ENCODE measurements around the gene GNA12.

GNA12 gene

GRCh38 chr7:2713370-2713769, 130.7 kb downstream of the GNA12 start:
- H3K27me3 ChIP-seq (ENCODE audit: insufficient read depth, low read length): no peaks in the 10 kb centered on the region
- H3K4me1 ChIP-seq (ENCODE audit: insufficient read depth, low read length): no peaks in the 10 kb centered on the region
- no peak overlapping the region for H3K9ac ChIP-seq (ENCODE audit: low read depth, low read length)
- no peak overlapping the region for H3K4me3 ChIP-seq (ENCODE audit: low read length)
- no peaks in the 10 kb centered on the region for H3K9me3 ChIP-seq (ENCODE audit: insufficient read depth, low read depth, low read length)
- peaks cover 14% of the 10 kb centered on the region for H3K36me3 ChIP-seq (ENCODE audit: insufficient read depth, low read length)
- WGBS: 84% methylated on average over 13 of the region's 13 CpGs
- H3K27ac ChIP-seq (ENCODE audit: low read depth, low read length): no peak overlapping the region

- peaks cover 8% of the 10 kb centered on the region for H3K36me3 ChIP-seq (ENCODE audit: insufficient read depth, low read length)
- no peak overlapping the region for H3K27ac ChIP-seq (ENCODE audit: low read depth, low read length)
- H3K9me3 ChIP-seq (ENCODE audit: insufficient read depth, low read depth, low read length): no peaks in the 10 kb centered on the region
- no peak overlapping the region for H3K9ac ChIP-seq (ENCODE audit: low read depth, low read length)
- no peak overlapping the region for H3K4me3 ChIP-seq (ENCODE audit: low read length)
- H3K27me3 ChIP-seq (ENCODE audit: insufficient read depth, low read length): no peaks in the 10 kb centered on the region
- H3K4me1 ChIP-seq (ENCODE audit: insufficient read depth, low read length): no peaks in the 10 kb centered on the region
- 93% methylated on average over 25 of the region's 25 CpGs for WGBS
Measured at GRCh38 chr7:2711895-2712675, 132.0 kb downstream of the GNA12 start.

GRCh38 chr7:2710901-2711551, 133.1 kb downstream of the GNA12 start:
- WGBS: 66% methylated on average over 4 of the region's 4 CpGs

GRCh38 chr7:2710286-2710655, 133.8 kb downstream of the GNA12 start:
- Histone ChIP-seq H3K4me3 (ENCODE audit: low read length) (no peak overlapping the region), H3K27ac (ENCODE audit: low read depth, low read length) (no peak overlapping the region), H3K36me3 (ENCODE audit: insufficient read depth, low read length) (no peaks in the 10 kb centered on the region; the same call in 1 of the 2 replicates), H3K9ac (ENCODE audit: low read depth, low read length) (no peak overlapping the region), H3K4me1 (ENCODE audit: insufficient read depth, low read length) (no peaks in the 10 kb centered on the region), H3K27me3 (ENCODE audit: insufficient read depth, low read length) (no peaks in the 10 kb centered on the region), H3K9me3 (ENCODE audit: insufficient read depth, low read depth, low read length) (no peaks in the 10 kb centered on the region)
- WGBS: 88% methylated on average over 11 of the region's 11 CpGs

More at GRCh38 chr7:2710901-2711551, 133.1 kb downstream of the GNA12 start:
- no peak overlapping the region for H3K9ac ChIP-seq (ENCODE audit: low read depth, low read length)
- no peak overlapping the region for H3K27ac ChIP-seq (ENCODE audit: low read depth, low read length)
- H3K4me3 ChIP-seq (ENCODE audit: low read length): no peak overlapping the region
- no peaks in the 10 kb centered on the region for H3K9me3 ChIP-seq (ENCODE audit: insufficient read depth, low read depth, low read length)
- no peaks in the 10 kb centered on the region for H3K27me3 ChIP-seq (ENCODE audit: insufficient read depth, low read length)
- peaks cover 5% of the 10 kb centered on the region for H3K36me3 ChIP-seq (ENCODE audit: insufficient read depth, low read length)
- no peaks in the 10 kb centered on the region for H3K4me1 ChIP-seq (ENCODE audit: insufficient read depth, low read length)

GRCh38 chr7:2709553-2710285, 134.4 kb downstream of the GNA12 start:
- H3K4me3 ChIP-seq (ENCODE audit: low read length): no peak overlapping the region
- WGBS: 37% methylated on average over 35 of the region's 35 CpGs

GRCh38 chr7:2708547-2709310, 135.4 kb downstream of the GNA12 start:
- Histone ChIP-seq H3K9ac (ENCODE audit: low read depth, low read length) (no peak overlapping the region), H3K27me3 (ENCODE audit: insufficient read depth, low read length) (no peaks in the 10 kb centered on the region), H3K4me1 (ENCODE audit: insufficient read depth, low read length) (no peaks in the 10 kb centered on the region), H3K36me3 (ENCODE audit: insufficient read depth, low read length) (no peaks in the 10 kb centered on the region), H3K9me3 (ENCODE audit: insufficient read depth, low read depth, low read length) (no peaks in the 10 kb centered on the region), H3K4me3 (ENCODE audit: low read length) (no peak overlapping the region), H3K27ac (ENCODE audit: low read depth, low read length) (no peak overlapping the region)
- WGBS: 96% methylated on average over 20 of the region's 20 CpGs

More at GRCh38 chr7:2709553-2710285, 134.4 kb downstream of the GNA12 start:
- Histone ChIP-seq H3K4me1 (ENCODE audit: insufficient read depth, low read length) (no peaks in the 10 kb centered on the region), H3K27me3 (ENCODE audit: insufficient read depth, low read length) (no peaks in the 10 kb centered on the region), H3K27ac (ENCODE audit: low read depth, low read length) (no peak overlapping the region), H3K36me3 (ENCODE audit: insufficient read depth, low read length) (no peaks in the 10 kb centered on the region), H3K9me3 (ENCODE audit: insufficient read depth, low read depth, low read length) (no peaks in the 10 kb centered on the region), H3K9ac (ENCODE audit: low read depth, low read length) (no peak overlapping the region)

GRCh38 chr7:2708041-2708440, 136.1 kb downstream of the GNA12 start:
- H3K36me3 ChIP-seq (ENCODE audit: insufficient read depth, low read length): no peaks in the 10 kb centered on the region
- H3K27me3 ChIP-seq (ENCODE audit: insufficient read depth, low read length): no peaks in the 10 kb centered on the region
- H3K4me1 ChIP-seq (ENCODE audit: insufficient read depth, low read length): no peaks in the 10 kb centered on the region
- no peak overlapping the region for H3K9ac ChIP-seq (ENCODE audit: low read depth, low read length)
- H3K27ac ChIP-seq (ENCODE audit: low read depth, low read length): no peak overlapping the region
- WGBS: 93% methylated on average over 10 of the region's 10 CpGs
- no peak overlapping the region for H3K4me3 ChIP-seq (ENCODE audit: low read length)
- no peaks in the 10 kb centered on the region for H3K9me3 ChIP-seq (ENCODE audit: insufficient read depth, low read depth, low read length)

GRCh38 chr7:2707481-2707880, 136.6 kb downstream of the GNA12 start:
- Histone ChIP-seq H3K9me3 (ENCODE audit: insufficient read depth, low read depth, low read length) (no peaks in the 10 kb centered on the region), H3K27ac (ENCODE audit: low read depth, low read length) (no peak overlapping the region), H3K27me3 (ENCODE audit: insufficient read depth, low read length) (no peaks in the 10 kb centered on the region), H3K4me1 (ENCODE audit: insufficient read depth, low read length) (no peaks in the 10 kb centered on the region), H3K4me3 (ENCODE audit: low read length) (no peak overlapping the region), H3K9ac (ENCODE audit: low read depth, low read length) (no peak overlapping the region), H3K36me3 (ENCODE audit: insufficient read depth, low read length) (no peaks in the 10 kb centered on the region)
- 85% methylated on average over 6 of the region's 8 CpGs for WGBS

- H3K36me3 ChIP-seq (ENCODE audit: insufficient read depth, low read length): no peaks in the 10 kb centered on the region
- no peaks in the 10 kb centered on the region for H3K27me3 ChIP-seq (ENCODE audit: insufficient read depth, low read length)
- no peak overlapping the region for H3K4me3 ChIP-seq (ENCODE audit: low read length)
- no peaks in the 10 kb centered on the region for H3K4me1 ChIP-seq (ENCODE audit: insufficient read depth, low read length)
- 62% methylated on average over 6 of the region's 6 CpGs for WGBS
- no peak overlapping the region for H3K27ac ChIP-seq (ENCODE audit: low read depth, low read length)
- no peak overlapping the region for H3K9ac ChIP-seq (ENCODE audit: low read depth, low read length)
- H3K9me3 ChIP-seq (ENCODE audit: insufficient read depth, low read depth, low read length): no peaks in the 10 kb centered on the region
Measured at GRCh38 chr7:2706685-2707126, 137.4 kb downstream of the GNA12 start.

GRCh38 chr7:2705371-2706096, 138.6 kb downstream of the GNA12 start:
- Histone ChIP-seq H3K27ac (ENCODE audit: low read depth, low read length) (no peak overlapping the region), H3K9ac (ENCODE audit: low read depth, low read length) (no peak overlapping the region), H3K4me1 (ENCODE audit: insufficient read depth, low read length) (no peaks in the 10 kb centered on the region), H3K4me3 (ENCODE audit: low read length) (no peak overlapping the region), H3K36me3 (ENCODE audit: insufficient read depth, low read length) (no peaks in the 10 kb centered on the region), H3K9me3 (ENCODE audit: insufficient read depth, low read depth, low read length) (no peaks in the 10 kb centered on the region), H3K27me3 (ENCODE audit: insufficient read depth, low read length) (no peaks in the 10 kb centered on the region)
- 86% methylated on average over 14 of the region's 14 CpGs for WGBS
